HFF-Myc (cell line): ENCODE data around the gene IGF1R.

Source experiments
- DNase-seq: peaks from one replicate; pipeline ENCODE4 v3.0.0-alpha.2; 2011; ENCODE audit warnings: low read depth; ENCODE audit errors: extremely low read depth
- H3K4me3 ChIP-seq: replicated peaks from 2 replicates; pipeline ENCODE4 v1.5.1; 2011; ENCODE audit warnings: low read depth, mild to moderate bottlenecking, control low read depth, low read length
- TF ChIP-seq, protein P1 (sequence below): IDR thresholded peaks from 2 replicates; pipeline ENCODE4 v1.5.1; 2012; ENCODE audit warnings: mild to moderate bottlenecking, low read depth, low read length, control low read depth; ENCODE audit errors: missing control alignments

Gene IGF1R

DNA sequence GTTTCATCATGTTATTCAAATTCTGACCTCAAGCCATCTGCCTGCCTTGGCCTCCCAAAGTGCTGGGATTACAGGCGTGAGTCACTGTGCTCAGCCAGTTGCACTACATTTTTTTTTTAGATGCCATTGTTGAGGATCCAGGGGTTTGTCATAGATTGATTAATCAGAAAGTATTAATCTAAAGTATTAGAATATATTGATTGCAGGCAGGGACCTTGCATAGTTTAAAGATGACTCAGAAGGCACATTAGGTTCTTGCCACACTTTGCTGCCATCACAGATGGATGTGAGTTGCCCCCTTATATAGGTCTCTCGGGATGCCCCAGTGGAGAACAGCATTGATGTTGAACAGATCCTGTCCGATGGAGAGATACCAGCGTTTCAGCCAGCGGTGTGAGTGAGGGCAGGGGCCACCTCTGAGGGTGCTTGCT is 41.1 kb downstream of the IGF1R start:
- H3K4me3 ChIP-seq = no peak overlapping the region
- TF ChIP-seq, protein P1, sequence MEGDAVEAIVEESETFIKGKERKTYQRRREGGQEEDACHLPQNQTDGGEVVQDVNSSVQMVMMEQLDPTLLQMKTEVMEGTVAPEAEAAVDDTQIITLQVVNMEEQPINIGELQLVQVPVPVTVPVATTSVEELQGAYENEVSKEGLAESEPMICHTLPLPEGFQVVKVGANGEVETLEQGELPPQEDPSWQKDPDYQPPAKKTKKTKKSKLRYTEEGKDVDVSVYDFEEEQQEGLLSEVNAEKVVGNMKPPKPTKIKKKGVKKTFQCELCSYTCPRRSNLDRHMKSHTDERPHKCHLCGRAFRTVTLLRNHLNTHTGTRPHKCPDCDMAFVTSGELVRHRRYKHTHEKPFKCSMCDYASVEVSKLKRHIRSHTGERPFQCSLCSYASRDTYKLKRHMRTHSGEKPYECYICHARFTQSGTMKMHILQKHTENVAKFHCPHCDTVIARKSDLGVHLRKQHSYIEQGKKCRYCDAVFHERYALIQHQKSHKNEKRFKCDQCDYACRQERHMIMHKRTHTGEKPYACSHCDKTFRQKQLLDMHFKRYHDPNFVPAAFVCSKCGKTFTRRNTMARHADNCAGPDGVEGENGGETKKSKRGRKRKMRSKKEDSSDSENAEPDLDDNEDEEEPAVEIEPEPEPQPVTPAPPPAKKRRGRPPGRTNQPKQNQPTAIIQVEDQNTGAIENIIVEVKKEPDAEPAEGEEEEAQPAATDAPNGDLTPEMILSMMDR = no peak
- DNase-seq = no peak

DNA sequence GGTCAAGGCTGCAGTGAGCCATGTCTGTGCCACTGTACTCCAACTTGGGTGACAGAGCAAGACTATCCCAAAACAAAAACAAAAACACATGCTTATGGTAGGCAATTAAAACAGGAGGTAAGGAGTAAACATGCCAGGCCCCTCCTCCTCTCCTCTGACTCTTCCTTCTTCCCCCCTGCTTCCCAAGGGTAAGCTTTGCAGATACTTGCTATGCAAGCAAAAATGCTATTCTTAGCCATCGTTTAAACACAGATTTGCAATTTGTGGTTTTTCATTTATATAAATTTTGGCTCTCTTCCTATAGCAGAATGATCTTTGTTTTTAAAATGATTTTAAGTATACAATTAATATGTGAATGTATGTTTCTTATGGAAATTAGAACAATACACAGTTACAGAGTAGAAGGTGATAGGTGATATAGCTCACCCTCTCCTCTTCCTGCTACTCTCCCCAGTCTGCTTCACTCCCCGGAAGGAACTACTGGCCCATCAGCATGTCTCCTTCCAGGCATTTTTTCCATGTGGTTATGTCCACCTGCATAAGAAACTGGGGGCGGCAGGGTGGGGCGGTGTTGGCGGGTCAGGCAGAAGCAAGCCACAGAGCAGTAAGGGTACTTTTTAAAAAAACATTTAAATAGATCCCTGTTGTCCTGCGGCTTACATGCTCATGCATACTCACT is 42.1 kb downstream of the IGF1R start:
- TF ChIP-seq, protein P1 = no peak
- H3K4me3 ChIP-seq = no peak overlapping the region
- no peak for DNase-seq

DNA sequence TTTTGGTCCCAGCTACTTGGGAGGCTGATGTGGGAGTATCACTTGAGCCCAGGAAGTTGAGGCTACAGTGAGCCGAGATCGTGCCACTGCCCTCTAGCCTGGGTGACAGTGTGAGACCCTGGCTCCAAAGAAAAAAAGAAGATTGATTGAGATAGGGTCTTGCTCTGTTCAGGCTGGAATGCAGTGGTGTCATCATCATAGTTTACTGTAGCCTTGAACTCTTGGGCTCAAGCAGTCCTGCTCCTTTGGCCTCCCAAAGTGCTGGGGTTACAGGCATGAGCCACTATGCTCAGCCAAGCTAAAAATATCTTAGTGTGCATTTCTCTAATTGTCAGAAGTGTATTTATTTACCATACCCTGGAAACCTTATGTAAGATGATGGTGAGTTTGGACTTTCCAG is 43.9 kb downstream of the IGF1R start:
- no peak for DNase-seq
- TF ChIP-seq, protein P1 = no peak

DNA sequence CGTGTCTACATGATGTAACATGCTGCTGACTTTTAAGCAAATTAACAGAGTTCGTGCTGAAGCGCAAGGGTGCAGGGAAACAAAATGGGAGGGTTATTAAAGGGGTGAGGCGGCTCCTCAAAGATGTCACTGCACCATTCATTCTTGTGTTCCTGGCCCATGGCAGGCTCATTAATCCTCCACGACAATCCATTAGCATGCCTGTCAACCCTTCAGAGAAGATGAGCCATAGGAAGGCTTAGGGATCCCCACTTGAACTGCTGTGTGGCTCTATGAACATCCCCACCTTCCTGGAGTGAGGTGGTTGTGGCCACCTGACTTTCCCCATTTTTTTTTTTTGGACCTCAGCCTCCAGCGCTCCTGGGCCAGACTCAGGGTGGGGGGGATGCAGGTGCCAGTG is 45.8 kb downstream of the IGF1R start:
- TF ChIP-seq, protein P1 = no peak
- no peak overlapping the region for H3K4me3 ChIP-seq
- DNase-seq = no peak

More for the DNA sequence above, 43.9 kb downstream of the IGF1R start:
- no peak overlapping the region for H3K4me3 ChIP-seq

DNA sequence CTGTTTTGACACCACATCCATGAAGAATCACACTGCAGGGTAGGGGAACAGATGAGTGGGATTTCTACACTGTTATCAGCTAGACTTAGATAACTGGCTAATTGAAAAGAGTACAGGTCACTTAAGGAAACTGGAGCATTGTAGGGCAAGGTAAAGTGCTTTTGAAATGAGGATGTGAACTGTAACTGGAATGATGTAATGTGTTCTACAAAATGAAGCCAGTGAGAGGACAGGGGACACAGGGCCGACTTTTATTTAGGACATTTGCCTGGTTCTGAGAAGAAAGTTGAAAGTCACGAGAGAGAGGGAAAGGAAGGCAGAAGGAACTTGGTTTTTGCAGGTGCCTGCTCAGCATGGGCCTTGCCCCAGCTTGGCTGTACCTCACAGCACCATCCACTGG is 50.5 kb downstream of the IGF1R start:
- TF ChIP-seq, protein P1 = no peak
- H3K4me3 ChIP-seq = no peak overlapping the region
- DNase-seq = no peak

DNA sequence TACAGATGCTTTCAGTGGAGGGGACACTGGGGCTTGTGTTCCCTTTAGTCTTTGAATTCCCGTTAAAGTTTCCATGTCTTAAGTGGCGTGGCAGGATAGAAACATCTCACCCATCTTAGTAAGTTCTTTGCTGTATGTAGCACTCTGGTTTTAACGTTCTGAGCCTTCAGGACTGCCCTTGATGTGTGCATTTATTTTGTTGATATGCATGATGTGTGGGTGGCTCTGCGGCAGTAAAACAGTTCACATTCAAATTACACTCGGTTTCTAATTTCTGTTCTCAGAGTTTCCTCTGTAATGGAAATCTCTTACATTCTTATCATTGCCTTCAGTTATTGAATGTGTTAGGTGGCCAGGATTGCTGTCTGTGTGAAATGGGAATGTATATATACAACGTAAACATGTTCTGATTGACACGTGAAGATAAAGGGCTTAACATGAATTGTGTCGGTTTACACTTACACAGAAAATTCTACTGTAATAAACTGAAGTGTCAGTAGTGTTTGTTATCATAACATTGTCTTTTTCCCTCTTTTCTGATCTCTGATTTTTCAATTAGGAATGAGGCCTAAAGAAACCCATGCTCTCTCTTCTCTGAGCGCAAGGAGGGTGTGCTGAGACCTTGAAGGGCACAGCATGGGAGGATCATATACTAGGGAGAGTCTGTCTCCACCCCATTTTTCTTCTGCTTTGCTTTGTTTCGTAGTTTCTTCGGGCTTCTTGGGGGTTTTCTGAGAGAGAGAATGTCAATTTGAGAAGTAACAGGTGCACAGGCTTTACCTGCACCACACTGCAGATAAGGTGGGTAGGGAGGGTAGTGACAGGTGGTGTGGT is 51.5 kb downstream of the IGF1R start:
- TF ChIP-seq, protein P1 = no peak
- DNase-seq = no peak
- H3K4me3 ChIP-seq = no peak overlapping the region

DNA sequence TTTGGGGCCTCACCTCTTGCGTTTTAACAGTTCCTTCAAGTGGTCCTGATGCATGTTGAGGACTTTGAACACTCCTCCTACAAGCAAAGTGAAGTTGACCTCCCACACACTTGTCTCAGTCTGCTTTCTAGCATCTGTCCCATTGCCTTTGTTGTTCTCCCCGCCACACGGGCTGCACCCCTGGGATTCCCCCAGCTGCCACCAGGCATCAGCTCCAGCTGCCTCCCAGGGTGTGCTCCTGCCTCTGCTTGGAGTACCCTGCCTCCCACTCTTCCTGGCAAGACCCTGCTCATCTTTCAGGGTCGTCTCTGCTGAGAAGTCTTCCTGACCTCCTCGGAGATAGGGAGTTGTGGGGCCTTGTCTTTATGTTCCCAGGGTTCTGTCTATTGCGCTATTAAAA is 52.2 kb downstream of the IGF1R start:
- no peak for DNase-seq
- TF ChIP-seq, protein P1 = no peak

More for the DNA sequence above, 52.2 kb downstream of the IGF1R start:
- no peak overlapping the region for H3K4me3 ChIP-seq
